Measurements from ENCODE around the gene PELO. TPM values are rescaled to one million over a fixed set of nuclear protein-coding genes. Genes with fewer than 3 reads are reported as not detected.
A peak's percentile ranks its signal among the peaks of the same experiment; 100 is the strongest.
"Not testable (repeated sequence)": the region's sequence is repeated elsewhere in the genome, so short reads cannot be mapped to it uniquely, and the experiment has no call there.

Gene PELO
- polyA plus RNA-seq, 10 donors, result 10.6 to 17.1 (median 12.8) TPM

DNA sequence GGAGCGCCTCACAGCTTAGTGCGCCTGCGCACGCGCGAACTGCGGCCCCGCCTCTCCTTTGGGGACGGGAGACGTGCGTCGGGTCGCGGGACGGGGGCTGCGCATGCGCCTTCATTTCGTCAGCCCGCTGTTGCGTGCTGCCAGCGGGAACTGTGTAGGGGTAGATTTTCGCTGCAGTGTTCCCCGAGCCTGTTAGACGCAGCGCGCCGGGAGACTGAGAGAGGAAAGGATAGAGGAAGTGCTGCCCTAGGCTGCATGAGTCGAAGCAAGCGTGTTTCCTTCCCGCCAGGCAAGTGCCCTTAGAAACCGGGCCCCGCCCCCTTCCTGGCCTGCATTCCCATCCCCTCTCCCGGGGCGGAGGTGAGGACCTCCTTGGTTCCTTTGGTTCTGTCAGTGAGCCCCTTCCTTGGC is 12.3 kb downstream of the PELO start:
- peak; percentile 94 to 98 (median 97) for DNase-seq

DNA sequence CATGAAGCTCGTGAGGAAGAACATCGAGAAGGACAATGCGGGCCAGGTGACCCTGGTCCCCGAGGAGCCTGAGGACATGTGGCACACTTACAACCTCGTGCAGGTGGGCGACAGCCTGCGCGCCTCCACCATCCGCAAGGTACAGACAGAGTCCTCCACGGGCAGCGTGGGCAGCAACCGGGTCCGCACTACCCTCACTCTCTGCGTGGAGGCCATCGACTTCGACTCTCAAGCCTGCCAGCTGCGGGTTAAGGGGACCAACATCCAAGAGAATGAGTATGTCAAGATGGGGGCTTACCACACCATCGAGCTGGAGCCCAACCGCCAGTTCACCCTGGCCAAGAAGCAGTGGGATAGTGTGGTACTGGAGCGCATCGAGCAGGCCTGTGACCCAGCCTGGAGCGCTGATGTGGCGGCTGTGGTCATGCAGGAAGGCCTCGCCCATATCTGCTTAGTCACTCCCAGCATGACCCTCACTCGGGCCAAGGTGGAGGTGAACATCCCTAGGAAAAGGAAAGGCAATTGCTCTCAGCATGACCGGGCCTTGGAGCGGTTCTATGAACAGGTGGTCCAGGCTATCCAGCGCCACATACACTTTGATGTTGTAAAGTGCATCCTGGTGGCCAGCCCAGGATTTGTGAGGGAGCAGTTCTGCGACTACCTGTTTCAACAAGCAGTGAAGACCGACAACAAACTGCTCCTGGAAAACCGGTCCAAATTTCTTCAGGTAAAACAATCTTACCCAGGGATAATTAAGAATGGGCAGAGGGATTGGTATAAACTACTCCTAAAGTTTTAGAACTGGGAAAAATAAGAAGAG is 12.9 kb downstream of the PELO start:
- peak in 2 of 3 donors; percentile 59 to 87 for DNase-seq

DNA sequence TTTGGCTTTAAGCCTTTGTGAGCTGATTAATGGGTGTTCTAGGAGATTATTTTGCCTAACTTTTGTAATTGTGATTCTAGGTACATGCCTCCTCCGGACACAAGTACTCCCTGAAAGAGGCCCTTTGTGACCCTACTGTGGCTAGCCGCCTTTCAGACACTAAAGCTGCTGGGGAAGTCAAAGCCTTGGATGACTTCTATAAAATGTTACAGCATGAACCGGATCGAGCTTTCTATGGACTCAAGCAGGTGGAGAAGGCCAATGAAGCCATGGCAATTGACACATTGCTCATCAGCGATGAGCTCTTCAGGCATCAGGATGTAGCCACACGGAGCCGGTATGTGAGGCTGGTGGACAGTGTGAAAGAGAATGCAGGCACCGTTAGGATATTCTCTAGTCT is 13.6 kb downstream of the PELO start:
- peak in 1 of 3 donors; percentile 52 for DNase-seq

DNA sequence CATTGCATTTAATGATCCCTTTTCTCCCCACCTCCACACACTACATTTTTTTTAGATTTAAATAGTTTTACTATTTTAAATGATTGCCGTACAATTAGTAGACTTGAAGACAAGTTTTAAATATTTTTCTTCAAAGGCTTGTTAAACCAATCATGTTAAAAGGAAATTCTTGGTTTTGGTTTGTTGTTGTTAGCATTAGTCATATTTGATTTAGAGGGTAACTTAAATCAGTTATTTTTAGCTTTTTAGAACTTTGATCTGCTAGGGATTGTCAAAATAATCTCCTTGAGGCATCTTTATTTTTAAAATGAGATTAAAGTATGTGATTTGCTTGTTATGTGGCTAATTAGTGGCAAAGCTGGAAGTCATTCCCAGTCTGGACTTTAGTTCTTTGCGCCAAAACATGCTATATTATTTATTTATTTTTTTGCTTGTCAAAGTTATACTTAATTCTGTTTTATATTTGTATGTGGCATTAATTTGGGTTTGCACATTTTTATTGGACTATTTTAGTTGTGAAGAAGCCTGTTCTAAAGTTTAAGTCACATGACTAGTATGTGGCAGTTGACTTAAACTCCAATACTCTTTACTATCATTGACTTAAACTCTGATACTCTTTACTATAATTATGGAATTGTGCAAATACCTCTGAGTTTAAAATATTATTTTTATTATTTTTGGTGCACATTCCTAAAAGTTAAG is 14.7 kb downstream of the PELO start:
- DNase-seq, result no peak

DNA sequence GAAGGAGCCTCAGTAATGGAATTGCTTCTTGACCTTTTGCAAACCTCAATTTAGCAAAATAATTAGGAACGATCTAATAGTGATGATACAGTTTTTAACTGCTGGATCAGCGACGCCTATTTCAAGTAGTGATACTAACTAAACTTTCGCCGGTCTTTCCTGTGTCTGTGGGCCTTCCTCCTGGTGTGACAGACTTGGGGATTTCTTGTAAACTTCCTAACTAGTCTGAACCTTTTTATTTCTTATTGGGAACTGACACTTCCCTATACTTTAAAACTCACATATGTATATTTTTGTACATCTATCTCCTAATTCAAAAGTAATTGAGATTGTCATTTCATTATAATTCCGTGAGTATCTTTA is 15.2 kb downstream of the PELO start:
- no peak for DNase-seq

DNA sequence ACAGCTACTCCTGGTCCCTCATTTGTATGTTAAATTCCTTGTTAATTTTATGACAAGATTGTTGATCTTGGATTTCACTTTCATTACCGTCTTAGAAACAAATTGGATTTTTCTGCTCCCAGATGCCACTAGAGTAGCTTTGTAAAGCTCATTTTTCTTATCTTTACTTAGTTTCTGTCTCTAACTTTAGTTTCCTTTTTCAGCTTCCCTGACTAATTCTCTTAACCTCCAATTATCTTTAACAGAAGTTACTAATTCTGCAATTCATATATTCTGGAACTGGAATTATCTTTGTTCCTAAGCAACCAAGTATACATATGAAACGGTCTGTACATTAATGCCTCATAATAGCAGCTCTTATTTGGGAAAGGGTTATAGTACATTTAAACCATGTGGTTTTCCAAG is 16.7 kb downstream of the PELO start:
- DNase-seq, result no peak

DNA sequence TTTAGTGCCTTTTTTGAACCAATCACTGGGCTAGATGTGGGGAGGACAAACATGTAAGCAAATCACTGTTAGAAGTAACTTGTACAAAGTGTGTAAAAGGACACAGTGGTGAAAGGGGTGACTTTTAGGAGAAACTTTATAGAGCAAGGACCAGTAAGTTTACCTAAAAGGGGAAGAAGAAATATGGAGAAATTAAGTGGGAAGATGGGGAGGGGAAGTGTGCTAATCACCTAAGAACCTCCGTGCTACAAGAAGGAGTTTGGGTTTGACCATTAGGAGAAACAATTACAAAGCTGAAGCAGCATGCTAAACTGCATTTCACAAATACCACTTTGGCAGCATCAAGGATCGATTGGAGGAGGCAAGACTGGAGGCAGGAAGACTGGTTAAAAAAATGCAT is 17.3 kb downstream of the PELO start:
- no peak for DNase-seq

DNA sequence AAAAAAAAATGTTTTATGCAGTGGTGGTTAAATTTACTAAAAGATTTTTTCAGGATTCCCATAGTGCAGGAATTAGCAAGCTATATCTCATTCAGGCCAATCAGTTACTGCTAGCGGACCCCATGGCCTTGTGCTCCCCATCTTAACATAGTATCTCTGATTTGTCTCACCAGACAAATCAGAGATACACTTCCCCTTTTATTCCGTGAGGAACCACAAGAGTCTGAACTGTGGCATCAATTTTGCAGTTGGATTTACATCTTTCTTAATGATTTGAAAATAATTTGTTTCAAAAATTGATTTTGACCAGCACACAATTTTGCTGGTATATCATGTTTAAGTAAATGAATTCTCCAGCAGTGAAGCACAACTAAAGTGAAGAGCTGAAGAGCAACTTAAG is 17.9 kb downstream of the PELO start:
- no peak for DNase-seq

DNA sequence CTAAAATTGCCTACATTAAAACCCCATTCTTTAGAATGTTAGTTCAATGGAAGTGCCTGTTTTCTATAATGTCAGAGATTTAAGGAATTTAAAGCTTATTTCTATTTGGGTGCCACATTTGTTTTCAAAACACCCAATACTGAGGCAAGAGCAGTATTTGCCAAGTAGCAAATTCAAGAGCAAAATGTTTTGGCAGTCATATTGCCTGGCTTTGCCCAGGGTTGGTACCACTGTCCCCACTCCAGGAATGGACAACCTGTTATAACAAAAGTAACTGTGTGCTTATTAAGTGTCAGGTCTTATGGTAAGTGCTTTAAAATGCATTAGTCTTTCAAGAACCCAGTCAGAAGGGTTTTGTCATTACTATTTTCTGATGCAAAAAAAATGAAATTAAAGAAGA is 19.3 kb downstream of the PELO start:
- no peak for DNase-seq

DNA sequence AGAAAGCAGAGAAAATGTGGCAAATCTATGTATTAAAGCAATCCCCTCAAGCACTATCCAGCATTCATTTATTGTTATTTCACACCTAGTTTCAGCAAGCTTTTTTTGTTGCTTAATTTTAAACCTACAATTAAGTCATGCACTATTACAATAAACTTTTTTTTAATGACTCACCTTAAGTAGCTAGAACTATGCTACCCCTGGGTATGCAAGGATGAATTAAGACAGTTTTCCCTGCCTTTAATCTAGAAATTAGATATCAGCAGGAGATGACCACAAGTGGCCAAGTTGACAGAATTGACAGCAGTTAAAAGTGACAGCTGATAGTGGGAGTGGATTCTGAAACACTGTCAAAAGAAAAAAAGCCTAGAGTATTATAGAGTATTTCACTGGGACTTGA is 20.0 kb downstream of the PELO start:
- no peak for DNase-seq

DNA sequence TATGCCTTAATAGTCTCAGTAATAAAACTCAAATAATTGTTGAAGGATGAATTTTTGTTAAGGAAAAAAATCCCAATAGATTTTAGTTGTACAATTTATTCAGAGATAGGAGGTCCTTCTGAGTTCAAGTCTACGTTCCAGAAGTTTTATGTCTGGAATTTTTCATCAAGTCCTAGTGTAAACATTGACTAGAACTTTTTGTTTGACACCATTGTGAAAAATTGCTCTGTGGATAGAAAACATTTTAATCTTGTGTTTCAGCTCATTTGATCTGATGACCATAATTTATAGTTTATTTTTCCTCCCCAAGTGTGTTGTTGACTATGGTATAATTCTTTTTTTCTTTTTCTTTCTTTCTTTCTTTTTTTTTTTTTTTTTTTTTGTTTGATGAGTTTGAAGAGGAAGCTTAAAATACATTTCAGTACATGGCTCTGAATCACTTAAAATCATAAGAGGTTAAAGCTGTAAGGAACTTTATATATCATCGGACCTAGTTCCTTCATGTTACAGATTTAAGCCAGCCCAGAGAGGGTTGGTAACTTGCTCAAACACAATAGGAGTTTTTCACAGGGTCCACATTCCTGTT is 20.7 kb downstream of the PELO start:
- DNase-seq, result no peak

DNA sequence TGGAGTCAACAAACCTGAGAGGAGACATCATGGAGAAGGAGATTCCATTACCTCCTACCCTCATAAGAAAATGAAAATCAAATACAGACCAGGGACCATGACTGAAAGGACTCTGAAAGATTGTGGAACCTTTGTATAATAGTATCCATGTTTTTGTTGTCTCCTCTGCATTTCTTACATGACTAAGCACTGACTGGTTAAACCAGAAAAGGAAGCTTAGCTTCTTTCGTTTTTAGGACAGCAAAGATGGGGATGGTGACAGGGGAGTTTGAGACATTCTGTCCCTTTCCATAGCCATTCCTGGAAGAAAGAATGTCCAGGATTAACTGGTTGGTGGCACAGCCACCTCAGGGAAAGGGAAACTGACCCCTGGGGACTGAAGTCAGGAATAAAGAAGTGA is 22.2 kb downstream of the PELO start:
- no peak for DNase-seq

DNA sequence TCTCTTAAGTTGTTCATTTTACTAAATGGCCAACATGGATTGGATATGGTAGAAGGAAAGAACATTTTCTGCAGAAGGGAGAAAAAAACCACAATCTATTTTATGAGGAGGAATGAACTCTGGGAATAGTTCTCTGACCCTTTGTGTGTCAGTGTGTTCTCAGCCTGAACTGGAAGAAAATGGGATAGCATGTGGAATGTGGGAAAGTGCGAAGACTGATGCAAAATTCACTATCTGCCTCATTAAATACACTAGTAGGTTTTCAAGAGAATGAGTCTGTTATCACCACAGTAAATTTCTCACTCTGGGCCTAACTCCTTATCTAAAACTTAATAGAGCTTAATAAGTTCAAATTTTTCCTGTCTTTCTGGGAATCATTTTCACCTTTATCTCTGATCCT is 22.7 kb downstream of the PELO start:
- no peak for DNase-seq

DNA sequence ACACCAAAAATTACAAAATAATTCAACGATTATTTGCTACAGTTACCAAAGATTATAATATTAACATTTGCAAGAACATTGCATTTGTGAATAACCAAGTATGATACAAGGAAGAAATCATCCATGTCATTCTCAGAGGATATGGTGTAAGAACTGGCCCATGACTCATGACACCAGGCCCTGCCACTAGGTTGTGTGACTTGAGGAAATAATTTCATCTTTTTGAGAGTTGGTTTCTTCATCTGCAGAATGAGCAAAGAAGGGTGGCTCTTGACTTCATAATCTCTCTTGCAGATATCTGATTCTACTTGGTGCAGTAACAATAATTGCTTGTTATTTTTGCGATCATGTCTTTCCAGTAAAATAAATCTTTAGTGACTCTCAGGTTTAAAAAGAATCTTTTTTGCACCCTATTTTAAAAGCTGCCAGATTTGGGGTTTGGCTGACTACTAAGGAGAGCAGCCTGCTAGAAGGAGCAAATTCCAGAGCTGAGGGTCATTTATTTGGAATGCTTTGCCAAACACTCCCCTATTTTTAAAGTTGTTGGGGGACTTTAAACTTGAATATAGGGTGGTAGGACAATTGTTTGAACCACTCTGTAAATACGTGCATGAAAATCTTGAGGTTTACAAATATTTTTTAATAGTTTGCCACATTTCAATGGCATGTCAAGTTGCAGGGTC is 23.5 kb downstream of the PELO start:
- no peak for DNase-seq

DNA sequence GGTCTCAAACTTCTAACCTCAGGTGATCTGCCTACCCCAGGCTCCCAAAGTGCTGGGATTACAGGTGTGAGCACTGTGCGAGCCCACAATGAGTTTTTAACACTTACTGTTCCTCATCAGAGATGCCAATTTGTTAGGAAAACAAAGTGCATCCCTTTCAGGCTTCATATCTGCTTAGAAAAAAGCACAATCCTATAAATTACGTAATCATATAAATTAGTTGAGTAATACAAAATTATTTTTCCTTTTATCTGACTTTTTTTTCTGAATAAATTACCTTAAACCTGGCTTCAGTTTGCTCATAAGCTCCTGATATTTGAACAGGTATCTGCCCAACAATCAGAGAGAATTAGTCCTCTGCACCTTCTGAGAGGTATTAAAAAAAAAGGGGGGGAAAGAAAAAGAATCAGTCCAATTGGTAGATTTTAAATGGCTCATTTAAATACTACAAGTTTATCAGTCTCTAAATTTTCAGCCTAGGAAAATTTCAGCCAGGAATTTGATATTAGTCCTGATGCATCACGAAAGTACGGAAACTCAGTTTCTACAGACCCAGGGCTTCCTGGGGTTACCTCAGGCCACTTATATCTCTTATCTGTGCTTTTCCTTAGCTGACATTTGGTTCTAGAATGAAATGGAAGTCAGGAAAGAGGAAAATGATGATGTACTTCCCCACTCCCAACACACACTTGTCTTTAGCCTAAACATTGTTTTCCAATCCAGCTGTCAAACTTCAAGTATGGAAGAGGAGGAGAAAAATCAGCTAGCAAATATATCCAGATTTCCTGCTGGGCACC is 26.8 kb downstream of the PELO start:
- DNase-seq, result no peak

DNA sequence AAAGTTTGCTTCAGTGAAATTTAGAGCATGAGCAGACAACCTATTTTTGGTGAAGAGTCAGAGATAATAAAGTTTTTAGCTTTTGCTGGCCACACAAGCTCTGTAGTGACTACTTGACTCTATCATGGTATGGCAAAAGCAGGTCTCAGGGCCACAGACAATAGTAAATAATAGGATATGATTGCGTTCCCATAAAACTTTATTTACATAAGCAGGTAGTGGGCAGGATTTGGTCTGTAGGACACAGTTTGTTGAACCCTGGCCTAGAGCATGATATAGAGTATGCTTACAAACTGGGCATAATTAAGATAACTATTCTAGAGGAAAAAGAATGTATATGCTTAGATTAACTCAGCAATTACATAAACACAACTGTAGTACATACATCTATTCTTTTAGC is 30.1 kb downstream of the PELO start:
- DNase-seq, result no peak

DNA sequence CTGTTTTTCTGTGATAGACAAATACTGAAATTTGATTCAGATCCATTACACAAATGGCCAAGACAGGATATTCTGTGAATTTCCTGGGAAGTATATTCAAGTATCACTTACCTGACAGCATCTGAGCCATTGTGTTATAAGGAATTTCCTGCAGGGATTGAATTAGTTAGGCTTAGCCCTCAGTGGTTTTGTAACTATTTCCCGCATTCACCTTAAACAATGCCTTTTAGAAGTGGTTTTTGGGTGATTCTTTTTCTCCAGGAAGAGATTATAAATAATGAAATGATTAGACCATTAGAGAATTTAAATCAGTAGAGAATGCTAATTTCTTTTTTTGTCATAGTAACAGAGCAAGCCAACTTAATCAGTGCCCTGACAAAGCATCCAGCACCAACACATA is 30.6 kb downstream of the PELO start:
- DNase-seq, result no peak

DNA sequence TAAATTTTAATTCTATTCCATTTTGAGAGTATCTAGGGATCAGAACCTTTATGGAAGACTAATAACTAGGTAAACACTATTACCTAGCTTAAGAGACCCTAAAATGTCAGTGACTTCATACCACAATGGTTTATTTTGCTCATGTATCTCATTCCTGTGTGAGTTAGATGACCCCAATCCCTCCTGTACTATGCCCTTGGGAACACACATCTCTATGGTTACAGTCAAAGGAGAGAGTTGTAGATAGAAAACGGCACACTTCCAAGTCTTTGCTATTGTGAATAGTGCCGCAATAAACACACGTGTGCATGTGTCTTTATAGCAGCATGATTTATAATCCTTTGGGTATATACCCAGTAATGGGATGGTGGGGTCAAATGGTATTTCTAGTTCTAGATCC is 31.1 kb downstream of the PELO start:
- DNase-seq, result not testable (repeated sequence)

DNA sequence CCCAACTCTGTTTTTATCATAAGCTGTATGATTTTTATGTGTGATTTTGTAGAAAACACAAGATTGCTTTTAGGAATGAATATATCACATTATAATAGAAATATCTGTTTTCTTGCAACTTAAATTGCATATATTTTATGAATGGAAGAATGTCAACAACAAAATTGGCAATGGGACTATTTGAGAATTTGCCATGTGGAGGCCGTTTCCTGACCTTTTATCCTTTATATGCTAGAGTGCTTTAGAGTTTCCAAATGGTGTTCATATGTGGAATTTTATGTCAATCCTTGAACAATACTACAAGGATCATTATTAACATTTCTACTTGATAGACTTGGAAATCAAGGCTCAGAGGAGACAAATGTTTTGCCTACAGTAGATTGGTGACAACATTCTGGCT is 34.2 kb downstream of the PELO start:
- peak in 2 of 3 donors; percentile 28 to 62 for DNase-seq

DNA sequence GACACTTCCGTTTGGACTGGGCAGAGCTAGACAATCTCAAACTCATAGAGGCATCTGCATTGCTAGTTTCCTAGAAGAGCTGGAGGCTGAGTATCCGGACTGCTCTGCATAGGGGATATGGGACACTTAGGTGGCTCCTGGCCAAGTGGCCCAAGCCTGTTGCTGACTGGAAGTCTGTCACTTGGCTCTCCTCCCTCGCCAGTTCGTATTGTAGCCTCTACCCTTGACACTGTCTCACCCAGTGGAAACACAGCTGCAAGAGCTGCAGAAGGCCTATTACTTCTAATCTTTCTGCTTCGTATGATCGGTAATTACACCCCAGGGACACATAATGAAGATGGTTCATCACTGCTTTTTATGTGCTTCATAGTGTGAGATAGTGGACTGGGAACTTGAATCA is 34.7 kb downstream of the PELO start:
- peak in 2 of 3 donors; percentile 73 to 82 for DNase-seq

DNA sequence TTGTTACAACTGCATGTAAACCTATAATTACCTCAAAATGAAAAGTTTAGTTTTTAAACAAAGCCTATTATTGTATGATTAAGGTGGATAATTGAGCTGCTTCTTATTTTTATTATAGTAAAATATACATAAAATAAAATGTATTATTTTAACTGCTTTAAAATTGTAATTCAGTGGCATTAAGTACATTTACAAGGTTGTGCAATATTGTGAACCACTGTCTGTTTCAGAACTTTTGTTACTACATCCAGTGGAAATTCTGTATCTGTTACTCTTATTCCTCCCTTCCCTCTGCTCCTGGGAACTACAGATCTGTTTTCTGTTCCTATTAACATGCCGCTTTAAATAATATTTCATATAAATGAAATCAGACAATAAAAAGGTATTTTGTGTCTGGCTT is 37.1 kb downstream of the PELO start:
- no peak for DNase-seq

DNA sequence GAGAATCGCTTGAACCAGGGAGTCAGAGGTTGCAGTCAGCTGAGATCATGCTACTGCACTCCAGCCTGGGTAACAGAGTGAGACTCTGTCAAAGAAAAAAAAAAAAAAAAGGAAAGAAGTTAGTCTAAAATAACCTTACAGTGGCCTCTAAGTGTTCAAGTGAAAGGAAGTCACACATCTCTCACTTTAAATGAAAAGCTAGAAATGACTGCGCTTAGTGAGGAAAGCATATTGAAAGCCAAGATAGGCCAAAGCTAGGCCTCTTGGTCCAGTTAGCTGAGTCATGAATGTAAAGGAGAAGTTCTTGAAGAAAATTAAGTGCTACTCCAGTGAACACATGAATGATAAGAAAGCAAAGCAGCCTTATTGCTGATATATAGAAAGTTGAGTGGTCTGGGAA is 38.1 kb downstream of the PELO start:
- DNase-seq, result no peak

All from muscle of back (tissue), 11 donors.